H1 (cell line): ENCODE measurements around the gene TMEM126B. TPM values are rescaled to one million over a fixed set of nuclear protein-coding genes. Genes with fewer than 3 reads are reported as not detected.

ENCODE experiments used
- CTCF ChIA-PET: fragments of 300-600 bp; sonication (Branson Sonifier 250); formaldehyde crosslinking; loops from one replicate; lab custom pipeline; 2021; ENCODE audit not compliant: partially characterized antibody; lab: Charles Lee
- POLR2A ChIA-PET: fragments of 300-600 bp; sonication (Branson Sonifier 250); formaldehyde crosslinking; loops from one replicate; lab custom pipeline; 2021; ENCODE audit warnings: inconsistent platforms; ENCODE audit not compliant: partially characterized antibody; lab: Charles Lee
- DNase-seq, 2 experiments: peaks; one replicate each; pipeline versions ENCODE4 v3.0.0 to v3.0.0-alpha.2; 2010 to 2022; ENCODE audit warnings: low spot score in 2 of 2, low read depth in 1 of 2, mixed read lengths in 1 of 2
- FAIRE-seq: peaks from 2 replicates; lab custom pipeline; 2011; peaks lifted over from hg19 to GRCh38; lab: Jason Lieb, UNC
- H2AFZ ChIP-seq: 2 replicates; pipeline ENCODE4 v1.8.1; 2012; ENCODE audit warnings: low read length, inconsistent platforms
- H2AK5ac ChIP-seq: 2 replicates; pipeline ENCODE4 v1.6.1; 2013; ENCODE audit warnings: low read depth, low read length
- H2BK120ac ChIP-seq: replicated peaks from 2 replicates; pipeline ENCODE3; 2013; ENCODE audit warnings: low read depth, low read length, inconsistent platforms
- H2BK12ac ChIP-seq: 2 replicates; pipeline ENCODE4 v1.6.1; 2013; ENCODE audit warnings: low read depth, low read length
- H2BK15ac ChIP-seq: 2 replicates; pipeline ENCODE4 v1.6.1; 2013; ENCODE audit warnings: low read length
- H2BK20ac ChIP-seq: 2 replicates; pipeline ENCODE4 v1.6.1; 2013; ENCODE audit warnings: low read length
- H2BK5ac ChIP-seq: 2 replicates; pipeline ENCODE4 v1.6.1; 2013; ENCODE audit warnings: low read depth, low read length
- H3K14ac ChIP-seq: 2 replicates; pipeline ENCODE4 v1.6.1; 2013; ENCODE audit warnings: inconsistent platforms; ENCODE audit not compliant: insufficient read length
- H3K18ac ChIP-seq: 2 replicates; pipeline ENCODE4 v1.6.1; 2013; ENCODE audit warnings: low read length; ENCODE audit errors: extremely low read depth
- H3K23ac ChIP-seq: 2 replicates; pipeline ENCODE4 v1.6.1; 2013; ENCODE audit warnings: inconsistent platforms; ENCODE audit not compliant: insufficient read length
- H3K23me2 ChIP-seq: 2 replicates; pipeline ENCODE4 v1.6.1; 2013; ENCODE audit warnings: low read depth, low read length
- H3K27ac ChIP-seq: 2 replicates; pipeline ENCODE4 v1.6.1; 2011; ENCODE audit warnings: low read depth, low read length, inconsistent platforms
- H3K27me3 ChIP-seq, 4 experiments: replicated peaks in 1 of 4; 1 replicate in 1 of 4; 2 replicates in 3 of 4; pipeline versions ENCODE4 v1.6.1 to v1.8.1; 2011 to 2013; ENCODE audit warnings: low read length in 3 of 4, mild to moderate bottlenecking in 3 of 4, inconsistent platforms in 2 of 4, mixed read lengths in 2 of 4, moderate library complexity in 1 of 4; ENCODE audit not compliant: control insufficient read depth in 3 of 4, insufficient read depth in 3 of 4; ENCODE audit errors: extremely low read depth in 1 of 4
- H3K36me3 ChIP-seq, 4 experiments: 2 replicates each; pipeline versions ENCODE4 v1.6.1 to v1.8.1; 2011 to 2013; ENCODE audit warnings: mild to moderate bottlenecking in 4 of 4, low read length in 3 of 4, moderate library complexity in 2 of 4, control low read depth in 1 of 4, inconsistent platforms in 1 of 4; ENCODE audit not compliant: insufficient read depth in 4 of 4, control insufficient read depth in 2 of 4
- H3K4ac ChIP-seq: replicated peaks from 2 replicates; pipeline ENCODE3; 2013; ENCODE audit warnings: low read length, low read depth, mixed read lengths, inconsistent platforms; ENCODE audit not compliant: insufficient read length
- H3K4me1 ChIP-seq, 4 experiments: replicated peaks in 1 of 4; 1 replicate in 1 of 4; 2 replicates in 3 of 4; pipeline versions ENCODE4 v1.6.1 to v1.8.1; 2011 to 2013; ENCODE audit warnings: low read length in 3 of 4, inconsistent platforms in 2 of 4, mixed read lengths in 1 of 4; ENCODE audit not compliant: insufficient read depth in 4 of 4, control insufficient read depth in 3 of 4
- H3K4me2 ChIP-seq, 2 experiments: 2 replicates each; pipeline versions ENCODE4 v1.6.1 to v1.8.1; 2011 to 2013; ENCODE audit warnings: low read depth in 2 of 2, low read length in 2 of 2, control low read depth in 1 of 2, inconsistent platforms in 1 of 2, mild to moderate bottlenecking in 1 of 2; ENCODE audit not compliant: insufficient read depth in 1 of 2
- H3K4me3 ChIP-seq, 4 experiments: fragments of 200-600, 300-600 bp in 1 of 4; sonication (generic), shearing (Covaris generic), sonication (Bioruptor Twin) in 1 of 4; 2 replicates each; pipeline versions ENCODE4 v1.5.1 to v1.8.1; 2011 to 2016; ENCODE audit warnings: low read length in 4 of 4, low read depth in 3 of 4, control low read depth in 2 of 4, inconsistent platforms in 2 of 4, mild to moderate bottlenecking in 2 of 4, mixed read lengths in 1 of 4, moderate library complexity in 1 of 4; ENCODE audit not compliant: insufficient read depth in 2 of 4; ENCODE audit errors: extremely low read depth in 1 of 4
- H3K56ac ChIP-seq: replicated peaks from 2 replicates; pipeline ENCODE3; 2013; ENCODE audit warnings: low read depth, mild to moderate bottlenecking, mixed read lengths, low read length, inconsistent platforms; ENCODE audit not compliant: insufficient read length
- H3K79me1 ChIP-seq: 2 replicates; pipeline ENCODE4 v1.6.1; 2013; ENCODE audit warnings: low read depth, low read length, control low read depth
- H3K79me2 ChIP-seq, 2 experiments: 2 replicates each; pipeline versions ENCODE4 v1.6.1 to v1.8.1; 2012 to 2013; ENCODE audit warnings: low read length in 2 of 2, mild to moderate bottlenecking in 2 of 2, inconsistent platforms in 1 of 2; ENCODE audit not compliant: insufficient read depth in 2 of 2, control insufficient read depth in 1 of 2
- H3K9ac ChIP-seq, 4 experiments: replicated peaks in 1 of 4; 1 replicate in 1 of 4; 2 replicates in 3 of 4; pipeline versions ENCODE4 v1.6.1 to v1.8.1; 2011 to 2013; ENCODE audit warnings: low read depth in 3 of 4, low read length in 3 of 4, control low read depth in 2 of 4, mild to moderate bottlenecking in 2 of 4, moderate library complexity in 2 of 4, inconsistent platforms in 1 of 4; ENCODE audit errors: extremely low read depth in 1 of 4
- H3K9me3 ChIP-seq, 2 experiments: 2 replicates each; pipeline versions ENCODE4 v1.6.1 to v1.8.1; 2012 to 2013; ENCODE audit warnings: mild to moderate bottlenecking in 2 of 2, moderate library complexity in 2 of 2, control low read depth in 1 of 2, inconsistent platforms in 1 of 2, low read depth in 1 of 2, low read length in 1 of 2, mixed read lengths in 1 of 2; ENCODE audit not compliant: insufficient read depth in 2 of 2
- H4K20me1 ChIP-seq, 2 experiments: replicated peaks in 1 of 2; 2 replicates each; pipeline versions ENCODE3 to v1.8.1; 2011 to 2013; ENCODE audit warnings: inconsistent platforms in 2 of 2, low read length in 2 of 2, mild to moderate bottlenecking in 1 of 2; ENCODE audit not compliant: insufficient read depth in 2 of 2, control insufficient read depth in 1 of 2
- H4K5ac ChIP-seq: 2 replicates; pipeline ENCODE4 v1.6.1; 2013; ENCODE audit warnings: low read length, low read depth, mixed read lengths, inconsistent platforms; ENCODE audit not compliant: insufficient read length
- H4K8ac ChIP-seq: 2 replicates; pipeline ENCODE4 v1.8.0; 2013; ENCODE audit warnings: mild to moderate bottlenecking, moderate library complexity, low read length, inconsistent platforms; ENCODE audit not compliant: insufficient read depth; ENCODE audit errors: extremely low read depth
- H4K91ac ChIP-seq: replicated peaks from 2 replicates; pipeline ENCODE3; 2013; ENCODE audit warnings: low read length, mixed read lengths, inconsistent platforms; ENCODE audit not compliant: insufficient read length
- KDM5A ChIP-seq: fragments of 200-600 bp; IDR thresholded peaks from 2 replicates; pipeline ENCODE4 v1.7.1; 2012; ENCODE audit warnings: mild to moderate bottlenecking, low read length, inconsistent platforms, mixed read lengths
- WGBS, 2 experiments: shearing (Covaris generic) in 1 of 2; methylation state at CpG; one replicate each; pipeline versions ENCODE4 v1.1.6 to v1.1.7; 2013 to 2015; ENCODE audit warnings: low lambda C conversion rate in 2 of 2, mixed read lengths in 2 of 2, inconsistent platforms in 1 of 2, low coverage in 1 of 2, missing lambda C conversion rate in 1 of 2; ENCODE audit not compliant: insufficient replicate concordance in 2 of 2, insufficient coverage in 1 of 2, insufficient read length in 1 of 2; ENCODE audit errors: extremely low coverage in 1 of 2, missing lambda C conversion rate in 1 of 2; 5-methylcytosine and 5-hydroxymethylcytosine counted together
- polyA plus RNA-seq, 7 experiments: library from polyadenylated mRNA; depleted of rRNA in 3 of 7; stranded (reverse) in 5 of 7; unstranded in 2 of 7; fragments of >200 nt in 5 of 7; fragments of 200-250 nt in 2 of 7; gene quantifications; 1 replicate in 5 of 7; 2 replicates in 1 of 7; 4 replicates in 1 of 7; pipeline versions ENCODE4 v1.2.1 to v1.2.3, GENCODE V29; 2011 to 2013; ENCODE audit warnings: missing spikeins in 2 of 7, mixed read lengths in 2 of 7
- total RNA-seq: library from RNA; stranded (reverse); fragmentation: NEBNext Ultra II Directional; extraction: Animal tissue kit (Norgen Biotek cat#: 25700); gene quantifications from 2 replicates; pipeline ENCODE4 v1.2.1, GENCODE V29; 2021

Gene TMEM126B
- total and polyA plus RNA-seq, 2 of the 8 experiments (the other 6 are each of a cell fraction or from before 2014, with no cell fraction given): 85.6 to 101 TPM

DNA sequence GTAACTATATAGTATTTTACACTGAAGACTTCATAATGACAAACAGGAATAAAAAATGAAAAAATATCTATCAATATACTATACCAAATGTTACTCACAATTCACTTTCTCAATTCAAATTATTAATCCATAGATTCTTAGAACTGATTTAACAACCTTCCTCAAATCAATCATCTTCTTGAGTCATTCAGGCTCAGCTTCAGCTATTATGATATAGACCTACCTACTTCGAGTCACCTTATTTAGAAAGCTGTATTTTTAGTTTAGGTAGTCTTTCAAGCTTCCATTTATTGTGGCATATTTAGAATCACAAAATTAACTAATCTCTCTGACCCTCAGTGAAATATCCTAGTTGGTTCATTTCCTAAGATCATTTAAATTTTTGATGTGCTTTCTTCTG lies 28.4 kb downstream of the TMEM126B start:
- no peak overlapping the region for H4K5ac ChIP-seq
- no peak overlapping the region for H3K9ac ChIP-seq
- no peak overlapping the region for H3K56ac ChIP-seq
- no peaks in the 10 kb centered on the region for H3K79me1 ChIP-seq
- H3K4me1 ChIP-seq: peaks cover 0 to under 1% (median 0%) of the 10 kb centered on the region in 4 experiments; a peak in 1 of 7 replicates
- no peak overlapping the region for H2AFZ ChIP-seq
- H3K27ac ChIP-seq: no peak overlapping the region
- H3K4me3 ChIP-seq: no peak overlapping the region
- no peak overlapping the region for H3K4me2 ChIP-seq
- peaks cover 0 to 1% (median 0%) of the 10 kb centered on the region in 4 experiments; a peak in 1 of 7 replicates for H3K27me3 ChIP-seq
- H3K4ac ChIP-seq: no peak overlapping the region
- H3K9me3 ChIP-seq: no peaks in the 10 kb centered on the region
- no peak overlapping the region for H2BK5ac ChIP-seq
- H3K23me2 ChIP-seq: no peaks in the 10 kb centered on the region
- ChIA-PET CTCF (no interaction called here), POLR2A (interaction anchor here (1.4 to 9.9 kb wide), 4 partner anchors 8 to 28 kb away, joined by 3 to 105 read pairs (median 6); partner anchors contain the start of genes CREBZF, TMEM126A and TMEM126B)
- no peak overlapping the region for H3K14ac ChIP-seq
- no peak overlapping the region for H4K8ac ChIP-seq
- no peak overlapping the region for H3K18ac ChIP-seq
- no peak overlapping the region for H2BK12ac ChIP-seq
- no peak overlapping the region for H2BK15ac ChIP-seq
- H3K79me2 ChIP-seq: peaks cover under 1 to 50% of the 10 kb centered on the region in 2 experiments; a peak in 3 of 4 replicates
- no peak overlapping the region for H2BK20ac ChIP-seq
- 88% methylated on average over 1 of the region's 1 CpG; no CpG with 5 or more reads in 1 of the 2 experiments for WGBS, 2 experiments
- no peak overlapping the region for H4K91ac ChIP-seq
- peaks cover 0 to 2% of the 10 kb centered on the region in 2 experiments for H4K20me1 ChIP-seq
- TF ChIP-seq KDM5A: no peak
- no peak overlapping the region for H3K23ac ChIP-seq
- no peak for FAIRE-seq
- no peak overlapping the region for H2AK5ac ChIP-seq
- no peak overlapping the region for H2BK120ac ChIP-seq
- H3K36me3 ChIP-seq: peaks cover 0 to 63% (median 22%) of the 10 kb centered on the region in 4 experiments; a peak in 5 of 8 replicates
- DNase-seq: no peak
